ENCODE results near the gene PLXNA4. TPM values are rescaled to one million over a fixed set of nuclear protein-coding genes. Genes with fewer than 3 reads are reported as not detected.

The PLXNA4 gene
- total RNA-seq, 1 donor from 2014 or later = 5.2 TPM

- Mint-ChIP-seq H3K36me3 (no peaks in the 10 kb centered on the region), H3K27me3 (ENCODE audit: low read depth) (peaks cover 81% of the 10 kb centered on the region), H3K4me3 (no peak overlapping the region), H3K9me3 (peaks cover 5% of the 10 kb centered on the region), H3K27ac (no peak overlapping the region), H3K4me1 (peaks cover 5% of the 10 kb centered on the region)
- no peak for TF ChIP-seq CTCF (IDR thresholded peaks at IDR 0.05; ENCODE audit: unreplicated experiment)
- DNase-seq (ENCODE audit: low spot score in 2 of 2, unreplicated experiment in 2 of 2) = no peak
Measured at GRCh38 chr7:132312531-132313055, 263.7 kb downstream of the PLXNA4 start.

GRCh38 chr7:132311733-132312132 is 264.5 kb downstream of the PLXNA4 start:
- H3K27ac Mint-ChIP-seq = no peak overlapping the region
- peaks cover 82% of the 10 kb centered on the region for H3K27me3 Mint-ChIP-seq (ENCODE audit: low read depth)
- no peak for DNase-seq (ENCODE audit: low spot score in 2 of 2, unreplicated experiment in 2 of 2)
- H3K4me1 Mint-ChIP-seq = peaks cover 5% of the 10 kb centered on the region
- no peak for TF ChIP-seq CTCF (IDR thresholded peaks at IDR 0.05; ENCODE audit: unreplicated experiment)
- H3K9me3 Mint-ChIP-seq = peaks cover 2% of the 10 kb centered on the region
- H3K36me3 Mint-ChIP-seq = no peaks in the 10 kb centered on the region
- H3K4me3 Mint-ChIP-seq = no peak overlapping the region

- TF ChIP-seq CTCF (IDR thresholded peaks at IDR 0.05; ENCODE audit: unreplicated experiment) = no peak
- no peak for DNase-seq (ENCODE audit: low spot score in 2 of 2, unreplicated experiment in 2 of 2)
- Mint-ChIP-seq H3K4me3 (no peak overlapping the region), H3K27ac (no peak overlapping the region), H3K4me1 (peaks cover 5% of the 10 kb centered on the region), H3K9me3 (no peaks in the 10 kb centered on the region), H3K36me3 (no peaks in the 10 kb centered on the region), H3K27me3 (ENCODE audit: low read depth) (peaks cover 78% of the 10 kb centered on the region)
Measured at GRCh38 chr7:132309102-132309805, 267.0 kb downstream of the PLXNA4 start.

- Mint-ChIP-seq H3K4me1 (peaks cover 5% of the 10 kb centered on the region), H3K27me3 (ENCODE audit: low read depth) (peaks cover 69% of the 10 kb centered on the region), H3K4me3 (no peak overlapping the region), H3K36me3 (no peaks in the 10 kb centered on the region), H3K9me3 (no peaks in the 10 kb centered on the region), H3K27ac (no peak overlapping the region)
- TF ChIP-seq CTCF (IDR thresholded peaks at IDR 0.05; ENCODE audit: unreplicated experiment) = no peak
- DNase-seq (ENCODE audit: low spot score in 2 of 2, unreplicated experiment in 2 of 2) = no peak
Measured at GRCh38 chr7:132307465-132307864, 268.8 kb downstream of the PLXNA4 start.

GRCh38 chr7:132300599-132301277 is 275.5 kb downstream of the PLXNA4 start:
- H3K4me3 Mint-ChIP-seq = no peak overlapping the region
- H3K36me3 Mint-ChIP-seq = no peaks in the 10 kb centered on the region
- DNase-seq (ENCODE audit: low spot score in 2 of 2, unreplicated experiment in 2 of 2) = no peak
- no peaks in the 10 kb centered on the region for H3K9me3 Mint-ChIP-seq
- H3K27me3 Mint-ChIP-seq (ENCODE audit: low read depth) = peaks cover 40% of the 10 kb centered on the region
- peaks cover 2% of the 10 kb centered on the region for H3K4me1 Mint-ChIP-seq
- H3K27ac Mint-ChIP-seq = no peak overlapping the region
- TF ChIP-seq CTCF (IDR thresholded peaks at IDR 0.05; ENCODE audit: unreplicated experiment) = no peak
